Tibial nerve (tissue), 4 donors: Measurements from ENCODE around the gene SURF4. TPM values are rescaled to one million over a fixed set of nuclear protein-coding genes. Genes with fewer than 3 reads are reported as not detected.

Experiments
- DNase-seq, 2 donors: peaks; one replicate each; pipeline ENCODE4 v3.0.0-alpha.2; 2019; ENCODE audit warnings: low spot score in 2 of 2
- H3K27ac ChIP-seq, 4 donors: fragments of 200-600 bp; sonication (generic) in 3 of 4; one replicate each; pipeline ENCODE4 v1.5.1; 2017 to 2019; ENCODE audit warnings: mild to moderate bottlenecking in 1 of 4
- H3K27me3 ChIP-seq, 2 donors: fragments of 200-600 bp; sonication (generic) in 1 of 2; one replicate each; pipeline versions ENCODE4 v1.5.1 to v1.6.0; 2017 to 2019
- H3K36me3 ChIP-seq, 3 donors: fragments of 200-600 bp; sonication (generic); one replicate each; pipeline ENCODE4 v1.5.1; 2018 to 2019
- H3K4me1 ChIP-seq, 4 donors: fragments of 200-600 bp; sonication (generic) in 3 of 4; one replicate each; pipeline ENCODE4 v1.5.1; 2017 to 2019
- H3K4me3 ChIP-seq, 4 donors: fragments of 200-600 bp; sonication (generic) in 3 of 4; one replicate each; pipeline ENCODE4 v1.5.1; 2017 to 2019; ENCODE audit warnings: mild to moderate bottlenecking in 1 of 4, moderate library complexity in 1 of 4
- H3K9me3 ChIP-seq, 4 donors: fragments of 200-600 bp; sonication (generic) in 3 of 4; one replicate each; pipeline ENCODE4 v1.5.1; 2017 to 2019
- EP300 ChIP-seq, 2 donors: sonication (generic); formaldehyde crosslinking; IDR thresholded peaks; one replicate each; pipeline ENCODE4 v1.6.1; 2017; ENCODE audit warnings: antibody characterized with exemption in 2 of 2, mild to moderate bottlenecking in 1 of 2
- POLR2A ChIP-seq, 2 donors: fragments of 450-650 bp; IDR thresholded peaks; one replicate each; pipeline ENCODE4 v1.6.1; 2017; ENCODE audit warnings: antibody characterized with exemption in 2 of 2, mild to moderate bottlenecking in 2 of 2, moderate library complexity in 2 of 2
- WGBS, 2 donors: methylation state at CpG; one replicate each; pipeline ENCODE4 v1.1.5; 2018; 5-methylcytosine and 5-hydroxymethylcytosine counted together
- total RNA-seq, 4 donors: library from RNA; depleted of rRNA; stranded (reverse); fragments of >200 nt; gene quantifications; one replicate each; pipeline ENCODE4 v1.1.0, GENCODE V29; 2016
- TF ChIP-seq, protein P1 (sequence below), 5 experiments: fragments of 200-600 bp in 3 of 5; fragments of 450-650 bp in 2 of 5; sonication (generic) in 3 of 5; IDR thresholded peaks; one replicate each; pipeline ENCODE4 v1.5.1; 2016 to 2019; ENCODE audit warnings: antibody characterized with exemption in 5 of 5, mild to moderate bottlenecking in 3 of 5, moderate library complexity in 2 of 5

SURF4 gene
- total RNA-seq, 4 donors from 2014 or later: 102 to 213 (median 123) TPM

GRCh38 chr9:133357656-133358055, 18.2 kb downstream of the SURF4 start:
- H3K36me3 ChIP-seq: peaks cover 0 to 64% (median 0%) of the 10 kb centered on the region in 3 donors
- no peak overlapping the region for H3K4me3 ChIP-seq
- DNase-seq: no peak
- peaks cover 0 to 55% (median 22%) of the 10 kb centered on the region in 4 donors for H3K4me1 ChIP-seq
- 57 to 74% methylated on average over 6 to 14 of the region's 14 CpGs for WGBS, 2 donors
- TF ChIP-seq EP300 (IDR thresholded peaks at IDR 0.05): no peak
- TF ChIP-seq POLR2A (IDR thresholded peaks at IDR 0.05): no peak
- TF ChIP-seq, protein P1, sequence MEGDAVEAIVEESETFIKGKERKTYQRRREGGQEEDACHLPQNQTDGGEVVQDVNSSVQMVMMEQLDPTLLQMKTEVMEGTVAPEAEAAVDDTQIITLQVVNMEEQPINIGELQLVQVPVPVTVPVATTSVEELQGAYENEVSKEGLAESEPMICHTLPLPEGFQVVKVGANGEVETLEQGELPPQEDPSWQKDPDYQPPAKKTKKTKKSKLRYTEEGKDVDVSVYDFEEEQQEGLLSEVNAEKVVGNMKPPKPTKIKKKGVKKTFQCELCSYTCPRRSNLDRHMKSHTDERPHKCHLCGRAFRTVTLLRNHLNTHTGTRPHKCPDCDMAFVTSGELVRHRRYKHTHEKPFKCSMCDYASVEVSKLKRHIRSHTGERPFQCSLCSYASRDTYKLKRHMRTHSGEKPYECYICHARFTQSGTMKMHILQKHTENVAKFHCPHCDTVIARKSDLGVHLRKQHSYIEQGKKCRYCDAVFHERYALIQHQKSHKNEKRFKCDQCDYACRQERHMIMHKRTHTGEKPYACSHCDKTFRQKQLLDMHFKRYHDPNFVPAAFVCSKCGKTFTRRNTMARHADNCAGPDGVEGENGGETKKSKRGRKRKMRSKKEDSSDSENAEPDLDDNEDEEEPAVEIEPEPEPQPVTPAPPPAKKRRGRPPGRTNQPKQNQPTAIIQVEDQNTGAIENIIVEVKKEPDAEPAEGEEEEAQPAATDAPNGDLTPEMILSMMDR (IDR thresholded peaks at IDR 0.05): no peak
- H3K9me3 ChIP-seq: no peaks in the 10 kb centered on the region
- H3K27me3 ChIP-seq: no peaks in the 10 kb centered on the region
- H3K27ac ChIP-seq: no peak overlapping the region

DNA sequence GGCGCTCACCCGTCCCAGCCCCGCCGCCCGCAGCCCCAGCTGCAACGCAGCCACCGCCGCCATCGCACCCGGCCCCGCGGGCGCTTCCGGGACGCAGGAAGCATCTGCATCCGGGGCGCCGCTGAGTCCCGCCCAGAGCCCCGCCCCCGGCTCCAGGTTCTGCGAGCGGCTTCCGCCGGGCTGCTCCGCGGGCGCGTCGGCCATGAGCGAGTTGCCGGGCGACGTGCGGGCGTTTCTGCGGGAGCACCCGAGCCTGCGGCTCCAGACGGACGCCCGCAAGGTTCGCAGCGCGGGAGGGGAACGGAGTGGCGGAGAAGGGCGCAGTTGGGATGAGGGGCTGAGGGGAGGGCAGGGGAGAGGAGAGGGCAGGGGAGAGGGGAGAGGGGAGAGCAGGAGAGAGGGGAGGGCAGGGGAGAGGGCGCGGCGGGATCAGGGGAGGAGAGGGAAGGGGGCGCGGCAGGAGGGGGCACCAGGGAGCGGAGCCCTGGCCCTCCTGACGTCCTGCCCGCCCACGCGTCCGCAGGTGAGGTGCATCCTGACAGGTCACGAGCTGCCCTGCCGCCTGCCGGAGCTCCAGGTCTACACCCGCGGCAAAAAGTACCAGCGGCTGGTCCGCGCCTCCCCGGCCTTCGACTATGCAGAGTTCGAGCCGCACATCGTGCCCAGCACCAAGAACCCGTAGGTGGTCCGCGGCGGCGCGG, 19.3 kb downstream of the SURF4 start, which contains the start of the genes SURF1 and SURF2:
TSS of gene SURF1 (minus strand) at position 97 of the 701 bp plus-strand sequence. CDS start at position 63, 34 bp downstream.
TSS of gene SURF2 (plus strand) at position 160 of the 701 bp plus-strand sequence. CDS start at position 203, 43 bp downstream.
- Histone ChIP-seq H3K27me3 (no peaks in the 10 kb centered on the region), H3K9me3 (no peaks in the 10 kb centered on the region), H3K36me3 (peaks cover 0 to 64% (median 8%) of the 10 kb centered on the region in 3 donors), H3K4me3 (peak within 1 kb of the TSS; percentile 71 to 90 (median 86)), H3K4me1 (peaks cover 0 to 58% (median 22%) of the 10 kb centered on the region in 4 donors), H3K27ac (peak within 1 kb of the TSS in 3 of 4 donors; percentile 66 to 85 (median 78))
- TF ChIP-seq EP300 (IDR thresholded peaks at IDR 0.05) (peak in 1 of 2 donors; percentile 79), POLR2A (IDR thresholded peaks at IDR 0.05) (peak in 1 of 2 donors; percentile 42)
- TF ChIP-seq, protein P1 (IDR thresholded peaks at IDR 0.05): no peak
- DNase-seq: peak; percentile 75 to 78
- WGBS, 2 donors: 0 to 1% methylated on average over 37 to 49 of the region's 78 CpGs

DNA sequence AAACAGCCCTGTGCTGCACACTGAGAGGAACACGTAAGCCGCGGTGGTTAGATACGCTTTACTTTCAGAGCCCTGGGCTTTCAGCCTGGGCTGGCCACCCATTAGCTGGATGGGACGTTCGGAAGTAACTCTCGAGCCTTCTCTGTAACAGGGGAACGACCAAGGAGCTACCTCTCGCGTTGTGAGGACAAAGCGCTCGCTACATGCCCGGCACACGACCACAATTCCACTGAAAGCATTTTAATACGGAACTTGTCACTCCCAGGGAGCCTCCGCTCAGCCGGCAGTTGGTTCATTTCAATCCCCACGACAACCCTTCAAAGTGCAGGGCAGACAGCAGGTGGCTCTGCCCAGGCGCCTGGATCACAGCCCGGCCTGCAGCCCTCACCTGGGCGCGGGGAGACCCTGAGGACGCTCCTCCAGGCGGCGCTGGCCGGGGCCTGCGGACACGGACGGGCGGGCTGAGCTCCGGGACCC, 19.9 kb downstream of the SURF4 start:
- DNase-seq: no peak
- H3K27ac ChIP-seq: peak overlapping the region in 3 of 4 donors; percentile 28 to 85 (median 78)
- H3K27me3 ChIP-seq: no peaks in the 10 kb centered on the region
- peaks cover 0 to 59% (median 22%) of the 10 kb centered on the region in 4 donors for H3K4me1 ChIP-seq
- H3K36me3 ChIP-seq: peaks cover 0 to 64% (median 9%) of the 10 kb centered on the region in 3 donors
- no peaks in the 10 kb centered on the region for H3K9me3 ChIP-seq
- WGBS, 2 donors: 1% methylated on average over 17 of the region's 31 CpGs
- H3K4me3 ChIP-seq: peak overlapping the region; percentile 71 to 90 (median 86)
- TF ChIP-seq POLR2A (IDR thresholded peaks at IDR 0.05): no peak
- TF ChIP-seq, protein P1 (IDR thresholded peaks at IDR 0.05): no peak
- no peak for TF ChIP-seq EP300 (IDR thresholded peaks at IDR 0.05)

- Histone ChIP-seq H3K27ac (no peak overlapping the region), H3K36me3 (peaks cover 0 to 64% (median 20%) of the 10 kb centered on the region in 3 donors), H3K4me1 (peaks cover 0 to 66% (median 24%) of the 10 kb centered on the region in 4 donors), H3K9me3 (no peaks in the 10 kb centered on the region), H3K4me3 (no peak overlapping the region), H3K27me3 (no peaks in the 10 kb centered on the region)
- DNase-seq: no peak
- TF ChIP-seq POLR2A (IDR thresholded peaks at IDR 0.05): no peak
- TF ChIP-seq EP300 (IDR thresholded peaks at IDR 0.05): no peak
- TF ChIP-seq, protein P1 (IDR thresholded peaks at IDR 0.05): no peak
- 87 to 93% methylated on average over 6 to 7 of the region's 7 CpGs for WGBS, 2 donors
These were observed 21.1 kb downstream of the SURF4 start for GRCh38 chr9:133354766-133355165.

GRCh38 chr9:133353548-133353947, 22.3 kb downstream of the SURF4 start:
- TF ChIP-seq POLR2A (IDR thresholded peaks at IDR 0.05) (no peak), EP300 (IDR thresholded peaks at IDR 0.05) (no peak)
- TF ChIP-seq, protein P1 (IDR thresholded peaks at IDR 0.05): no peak
- no peak overlapping the region for H3K27ac ChIP-seq
- H3K36me3 ChIP-seq: peaks cover 0 to 59% (median 27%) of the 10 kb centered on the region in 3 donors
- WGBS, 2 donors: 82% methylated on average over 5 of the region's 5 CpGs
- no peaks in the 10 kb centered on the region for H3K27me3 ChIP-seq
- no peak for DNase-seq
- H3K4me3 ChIP-seq: no peak overlapping the region
- H3K9me3 ChIP-seq: no peaks in the 10 kb centered on the region
- H3K4me1 ChIP-seq: peaks cover 0 to 66% (median 35%) of the 10 kb centered on the region in 4 donors
